Trophoblast cell (in vitro differentiated cells and primary cell): ENCODE results near the gene FRMD6.
A peak's percentile ranks its signal among the peaks of the same experiment; 100 is the strongest.

Experiments
- DNase-seq, 2 donors: peaks; one replicate each; pipeline ENCODE4 v3.0.0-alpha.2; 2016
- H2AFZ ChIP-seq: 2 replicates; pipeline ENCODE4 v1.6.1; 2013; ENCODE audit warnings: low read length, moderate library complexity, mild to moderate bottlenecking; ENCODE audit not compliant: insufficient read depth, poor library complexity
- H2AK5ac ChIP-seq: 2 replicates; pipeline ENCODE4 v1.6.1; 2013; ENCODE audit warnings: mild to moderate bottlenecking, low read length
- H2BK120ac ChIP-seq: 2 replicates; pipeline ENCODE4 v1.6.1; 2013; ENCODE audit warnings: low read length, mild to moderate bottlenecking, moderate library complexity; ENCODE audit not compliant: insufficient read depth, poor library complexity
- H2BK12ac ChIP-seq: 2 replicates; pipeline ENCODE4 v1.6.1; 2013; ENCODE audit warnings: mild to moderate bottlenecking, low read length, moderate library complexity
- H2BK5ac ChIP-seq: 2 replicates; pipeline ENCODE4 v1.6.1; 2013; ENCODE audit warnings: low read length, low read depth, moderate library complexity, mild to moderate bottlenecking; ENCODE audit not compliant: poor library complexity
- H3K14ac ChIP-seq: 2 replicates; pipeline ENCODE4 v1.6.1; 2013; ENCODE audit warnings: mild to moderate bottlenecking, low read length
- H3K18ac ChIP-seq: 2 replicates; pipeline ENCODE4 v1.6.1; 2013; ENCODE audit warnings: mild to moderate bottlenecking, low read length
- H3K23ac ChIP-seq: 2 replicates; pipeline ENCODE4 v1.6.1; 2013; ENCODE audit warnings: low read length
- H3K27ac ChIP-seq: 2 replicates; pipeline ENCODE4 v1.5.1; 2013; ENCODE audit warnings: low read depth, mild to moderate bottlenecking, inconsistent platforms, low read length, moderate library complexity
- H3K27me3 ChIP-seq: 2 replicates; pipeline ENCODE4 v1.6.1; 2013; ENCODE audit warnings: inconsistent platforms, mild to moderate bottlenecking, low read length, moderate library complexity; ENCODE audit not compliant: insufficient read depth
- H3K36me3 ChIP-seq, 2 experiments: 1 replicate in 1 of 2; 2 replicates in 1 of 2; pipeline ENCODE4 v1.6.1; 2013; ENCODE audit warnings: low read length in 2 of 2, mild to moderate bottlenecking in 2 of 2, moderate library complexity in 1 of 2; ENCODE audit not compliant: insufficient read depth in 2 of 2, control insufficient read depth in 1 of 2
- H3K4ac ChIP-seq: 2 replicates; pipeline ENCODE4 v1.6.1; 2013; ENCODE audit warnings: low read depth, mild to moderate bottlenecking, low read length, moderate library complexity
- H3K4me1 ChIP-seq, 2 experiments: 1 replicate in 1 of 2; 2 replicates in 1 of 2; pipeline ENCODE4 v1.6.1; 2013; ENCODE audit warnings: low read length in 2 of 2, mild to moderate bottlenecking in 2 of 2, moderate library complexity in 1 of 2; ENCODE audit not compliant: insufficient read depth in 2 of 2, control insufficient read depth in 1 of 2
- H3K4me2 ChIP-seq: 2 replicates; pipeline ENCODE4 v1.6.1; 2013; ENCODE audit warnings: inconsistent platforms, mild to moderate bottlenecking, low read length, moderate library complexity
- H3K4me3 ChIP-seq: 2 replicates; pipeline ENCODE4 v1.5.1; 2013; ENCODE audit warnings: mild to moderate bottlenecking, low read depth, low read length, inconsistent platforms
- H3K79me1 ChIP-seq: one replicate; pipeline ENCODE4 v1.6.1; 2013; ENCODE audit warnings: low read length
- H3K79me2 ChIP-seq: 2 replicates; pipeline ENCODE4 v1.6.1; 2013; ENCODE audit warnings: low read length, mild to moderate bottlenecking; ENCODE audit not compliant: control insufficient read depth, insufficient read depth, poor library complexity
- H3K9ac ChIP-seq: 2 replicates; pipeline ENCODE4 v1.6.1; 2013; ENCODE audit warnings: mild to moderate bottlenecking, low read length
- H3K9me3 ChIP-seq: 2 replicates; pipeline ENCODE4 v1.6.1; 2013; ENCODE audit warnings: low read depth, mild to moderate bottlenecking, control low read depth, inconsistent platforms, low read length; ENCODE audit not compliant: insufficient read depth
- H4K12ac ChIP-seq: 2 replicates; pipeline ENCODE4 v1.6.1; 2013; ENCODE audit warnings: low read depth, mild to moderate bottlenecking, low read length, moderate library complexity
- H4K8ac ChIP-seq: 2 replicates; pipeline ENCODE4 v1.6.1; 2013; ENCODE audit warnings: low read depth, mild to moderate bottlenecking, low read length, moderate library complexity
- H4K91ac ChIP-seq: one replicate; pipeline ENCODE4 v1.6.1; 2013; ENCODE audit warnings: low read depth, mild to moderate bottlenecking, low read length, moderate library complexity
- WGBS: extraction: QIAGEN DNeasy Blood & Tissue Kit; methylation state at CpG from one replicate; pipeline ENCODE4 v1.1.7; 2013; ENCODE audit warnings: missing lambda C conversion rate; ENCODE audit not compliant: insufficient read length, insufficient coverage; ENCODE audit errors: extremely low coverage; 5-methylcytosine and 5-hydroxymethylcytosine counted together

The FRMD6 gene

DNA sequence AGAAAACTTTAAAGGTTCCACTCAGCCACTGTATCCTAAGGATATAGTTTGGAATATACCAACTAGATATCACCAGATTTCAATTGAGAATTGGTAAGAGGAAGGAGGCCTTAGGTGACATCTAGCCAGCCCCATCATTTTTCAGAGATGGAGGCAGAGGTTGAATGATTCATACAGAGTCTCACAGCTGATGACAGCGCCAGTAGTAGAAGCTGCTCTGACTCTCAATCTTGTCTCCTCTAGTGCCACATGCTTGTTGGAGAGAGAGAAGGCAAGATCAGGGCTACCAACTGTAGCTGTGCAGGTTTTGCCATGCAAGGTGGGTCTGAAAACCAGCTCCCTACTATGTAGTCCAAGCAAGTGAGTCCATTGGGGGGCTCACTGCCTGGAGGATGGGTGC lies 6.1 kb downstream of the FRMD6 start:
- no peak overlapping the region for H2BK12ac ChIP-seq

DNA sequence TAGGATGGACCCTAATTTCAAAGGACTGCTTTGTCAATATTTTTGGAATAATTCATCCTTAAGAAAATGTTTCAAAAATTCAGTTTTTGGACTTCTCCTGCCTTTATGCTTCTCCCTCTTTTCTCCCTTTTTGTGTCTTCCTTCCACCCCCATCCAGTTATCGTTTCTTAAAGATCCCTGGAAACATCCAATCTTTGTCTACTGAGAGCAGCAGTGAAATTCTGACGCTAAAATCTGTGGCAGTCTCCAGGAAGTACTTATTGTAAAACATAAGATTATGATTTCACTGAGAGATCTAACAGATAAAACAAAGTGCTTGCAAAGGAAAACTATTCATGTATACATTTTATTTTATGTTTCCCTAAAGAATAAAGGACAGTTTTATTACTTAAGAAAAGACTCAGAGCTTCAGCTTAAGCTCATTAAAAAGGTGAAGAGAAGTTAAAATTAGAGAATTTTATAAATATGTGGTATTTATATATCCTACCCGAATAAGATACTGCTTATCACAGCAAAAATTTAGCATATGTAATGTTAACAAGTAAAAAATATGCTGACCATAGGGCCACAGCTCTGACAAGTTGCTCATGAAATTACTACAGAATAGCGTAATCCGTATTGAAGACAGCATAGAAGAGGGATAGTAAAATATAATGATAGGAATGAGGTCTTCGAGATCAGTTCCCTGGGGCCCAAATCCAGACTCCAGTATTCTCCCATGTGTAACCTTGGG lies 6.9 kb downstream of the FRMD6 start:
- no peaks in the 10 kb centered on the region for H3K9me3 ChIP-seq
- no peak overlapping the region for H3K14ac ChIP-seq
- H4K8ac ChIP-seq = no peak overlapping the region
- no peak overlapping the region for H2AFZ ChIP-seq
- DNase-seq = no peak
- no peak overlapping the region for H2AK5ac ChIP-seq
- no peak overlapping the region for H3K18ac ChIP-seq
- H3K4me2 ChIP-seq = no peak overlapping the region
- peak overlapping the region; percentile 79 for H3K4ac ChIP-seq
- H2BK12ac ChIP-seq = no peak overlapping the region
- no peak overlapping the region for H3K23ac ChIP-seq
- no peak overlapping the region for H3K9ac ChIP-seq
- H4K91ac ChIP-seq = no peak overlapping the region
- no peak overlapping the region for H2BK120ac ChIP-seq
- no peak overlapping the region for H3K27ac ChIP-seq
- H3K79me2 ChIP-seq = peaks cover 14% of the 10 kb centered on the region
- H3K79me1 ChIP-seq = no peaks in the 10 kb centered on the region
- no CpG with 5 or more reads among the region's 6 CpGs for WGBS
- H2BK5ac ChIP-seq = no peak overlapping the region
- H3K4me1 ChIP-seq = peaks cover 3 to 8% of the 10 kb centered on the region in 2 experiments
- no peak overlapping the region for H3K4me3 ChIP-seq
- peaks cover 6 to 14% of the 10 kb centered on the region in 2 experiments for H3K36me3 ChIP-seq
- no peaks in the 10 kb centered on the region for H3K27me3 ChIP-seq
- H4K12ac ChIP-seq = no peak overlapping the region

More for the DNA sequence above, 6.1 kb downstream of the FRMD6 start:
- Histone ChIP-seq H3K79me1 (no peaks in the 10 kb centered on the region), H3K4me2 (peak overlapping the region; percentile 44), H2BK120ac (no peak overlapping the region), H2AFZ (no peak overlapping the region), H2AK5ac (no peak overlapping the region), H3K79me2 (peaks cover 16% of the 10 kb centered on the region), H4K8ac (no peak overlapping the region), H4K12ac (no peak overlapping the region), H3K14ac (no peak overlapping the region), H3K4ac (peak overlapping the region; percentile 96), H3K4me1 (peaks cover 3 to 8% of the 10 kb centered on the region in 2 experiments), H3K4me3 (no peak overlapping the region), H2BK5ac (no peak overlapping the region), H3K18ac (no peak overlapping the region), H3K36me3 (peaks cover 6 to 12% of the 10 kb centered on the region in 2 experiments), H3K27me3 (no peaks in the 10 kb centered on the region), H3K9ac (no peak overlapping the region), H3K27ac (no peak overlapping the region), H3K23ac (no peak overlapping the region), H4K91ac (no peak overlapping the region), H3K9me3 (no peaks in the 10 kb centered on the region)
- WGBS = no CpG with 5 or more reads among the region's 1 CpG
- DNase-seq = no peak

DNA sequence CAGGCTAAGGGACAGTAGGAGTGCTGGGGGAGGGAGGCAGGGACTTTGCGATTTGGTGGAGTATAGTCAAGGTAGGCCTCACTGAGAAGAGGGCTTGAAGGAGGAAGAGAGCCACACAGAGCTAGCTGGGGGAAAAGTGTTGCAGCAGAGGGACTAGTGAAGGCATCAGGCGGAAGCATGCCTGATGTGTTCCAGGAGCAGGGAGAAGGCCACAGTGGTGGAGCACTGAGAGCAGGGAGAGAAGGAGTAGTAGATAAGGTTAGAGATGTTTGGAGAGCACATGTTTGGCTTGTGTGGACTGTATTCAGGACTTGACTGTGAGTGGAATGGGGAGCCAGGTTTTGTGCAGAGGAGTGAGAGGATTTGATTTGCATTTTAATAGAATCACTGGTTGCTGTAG lies 9.0 kb downstream of the FRMD6 start:
- H4K8ac ChIP-seq = no peak overlapping the region
- no CpG with 5 or more reads among the region's 2 CpGs for WGBS

DNA sequence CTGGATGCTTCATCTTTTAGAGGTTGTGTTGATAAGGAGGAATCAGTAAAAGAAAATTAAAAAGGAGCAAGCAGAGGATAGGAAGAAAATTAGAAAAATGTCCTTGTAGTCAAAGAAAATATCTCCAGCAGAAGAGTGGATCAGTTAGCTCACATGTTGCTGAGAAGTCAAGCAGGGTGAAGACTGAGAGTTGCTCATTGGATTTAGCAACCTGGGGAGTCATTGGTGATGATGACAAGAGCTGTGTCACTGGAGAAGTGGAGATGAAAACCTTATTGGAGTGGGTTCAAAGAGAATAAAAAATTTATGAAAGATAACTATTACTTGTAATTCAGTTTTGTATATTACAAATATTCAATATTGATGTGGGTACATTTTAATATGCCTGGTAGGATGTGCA lies 9.8 kb downstream of the FRMD6 start:
- no peak overlapping the region for H2BK120ac ChIP-seq
- H3K79me2 ChIP-seq = peaks cover 9% of the 10 kb centered on the region
- no peak overlapping the region for H4K12ac ChIP-seq
- H3K14ac ChIP-seq = no peak overlapping the region
- H3K36me3 ChIP-seq = peaks cover 3 to 19% of the 10 kb centered on the region in 2 experiments
- H2BK12ac ChIP-seq = no peak overlapping the region
- no peak for DNase-seq
- peaks cover 3 to 8% of the 10 kb centered on the region in 2 experiments for H3K4me1 ChIP-seq
- no peaks in the 10 kb centered on the region for H3K79me1 ChIP-seq
- H4K8ac ChIP-seq = no peak overlapping the region
- H3K9me3 ChIP-seq = no peaks in the 10 kb centered on the region
- H3K23ac ChIP-seq = no peak overlapping the region
- H3K27me3 ChIP-seq = no peaks in the 10 kb centered on the region
- no peak overlapping the region for H3K4me2 ChIP-seq
- H4K91ac ChIP-seq = no peak overlapping the region
- no peak overlapping the region for H2BK5ac ChIP-seq
- H3K4ac ChIP-seq = peak overlapping the region; percentile 73
- H3K9ac ChIP-seq = no peak overlapping the region
- no peak overlapping the region for H3K18ac ChIP-seq
- H3K4me3 ChIP-seq = no peak overlapping the region
- no peak overlapping the region for H3K27ac ChIP-seq
- H2AK5ac ChIP-seq = no peak overlapping the region
- H2AFZ ChIP-seq = no peak overlapping the region

More for the DNA sequence above, 9.0 kb downstream of the FRMD6 start:
- no peaks in the 10 kb centered on the region for H3K27me3 ChIP-seq
- no peak overlapping the region for H3K4me3 ChIP-seq
- H3K4ac ChIP-seq = peak overlapping the region; percentile 92
- H3K79me1 ChIP-seq = no peaks in the 10 kb centered on the region
- peaks cover 12% of the 10 kb centered on the region for H3K79me2 ChIP-seq
- H3K36me3 ChIP-seq = peaks cover 6 to 19% of the 10 kb centered on the region in 2 experiments
- DNase-seq = no peak
- H2AK5ac ChIP-seq = no peak overlapping the region
- no peak overlapping the region for H2BK12ac ChIP-seq
- no peak overlapping the region for H3K4me2 ChIP-seq
- H3K14ac ChIP-seq = peak overlapping the region; percentile 44
- no peak overlapping the region for H2BK5ac ChIP-seq
- H3K18ac ChIP-seq = peak overlapping the region; percentile 23
- H3K4me1 ChIP-seq = peaks cover 3 to 8% of the 10 kb centered on the region in 2 experiments
- peak overlapping the region; percentile 0 for H3K27ac ChIP-seq
- H3K9me3 ChIP-seq = no peaks in the 10 kb centered on the region
- H2BK120ac ChIP-seq = no peak overlapping the region
- no peak overlapping the region for H3K9ac ChIP-seq
- no peak overlapping the region for H4K91ac ChIP-seq
- H4K12ac ChIP-seq = no peak overlapping the region
- no peak overlapping the region for H2AFZ ChIP-seq
- H3K23ac ChIP-seq = peak overlapping the region; percentile 3
